ENCODE measurements around the gene TRMT1. TPM values are rescaled to one million over a fixed set of nuclear protein-coding genes. Genes with fewer than 3 reads are reported as not detected.

TRMT1 gene
- total RNA-seq, 1 donor from 2014 or later, result 74.7 TPM

- peaks cover 21% of the 10 kb centered on the region for H3K27me3 ChIP-seq (ENCODE audit: control insufficient read depth, insufficient read depth, low read length)
- TF ChIP-seq, protein P1, sequence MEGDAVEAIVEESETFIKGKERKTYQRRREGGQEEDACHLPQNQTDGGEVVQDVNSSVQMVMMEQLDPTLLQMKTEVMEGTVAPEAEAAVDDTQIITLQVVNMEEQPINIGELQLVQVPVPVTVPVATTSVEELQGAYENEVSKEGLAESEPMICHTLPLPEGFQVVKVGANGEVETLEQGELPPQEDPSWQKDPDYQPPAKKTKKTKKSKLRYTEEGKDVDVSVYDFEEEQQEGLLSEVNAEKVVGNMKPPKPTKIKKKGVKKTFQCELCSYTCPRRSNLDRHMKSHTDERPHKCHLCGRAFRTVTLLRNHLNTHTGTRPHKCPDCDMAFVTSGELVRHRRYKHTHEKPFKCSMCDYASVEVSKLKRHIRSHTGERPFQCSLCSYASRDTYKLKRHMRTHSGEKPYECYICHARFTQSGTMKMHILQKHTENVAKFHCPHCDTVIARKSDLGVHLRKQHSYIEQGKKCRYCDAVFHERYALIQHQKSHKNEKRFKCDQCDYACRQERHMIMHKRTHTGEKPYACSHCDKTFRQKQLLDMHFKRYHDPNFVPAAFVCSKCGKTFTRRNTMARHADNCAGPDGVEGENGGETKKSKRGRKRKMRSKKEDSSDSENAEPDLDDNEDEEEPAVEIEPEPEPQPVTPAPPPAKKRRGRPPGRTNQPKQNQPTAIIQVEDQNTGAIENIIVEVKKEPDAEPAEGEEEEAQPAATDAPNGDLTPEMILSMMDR (IDR thresholded peaks at IDR 0.05; ENCODE audit: insufficient read depth, low read length, poor library complexity, severe bottlenecking), result no peak
- peaks cover 1% of the 10 kb centered on the region for H3K36me3 ChIP-seq (ENCODE audit: control insufficient read depth, insufficient read depth, low read length)
- peak; percentile 58 for DNase-seq (ENCODE audit: low read depth)
- H3K4me3 ChIP-seq (ENCODE audit: low read depth, low read length), result no peak overlapping the region
These were observed 25.0 kb downstream of the TRMT1 start for GRCh38 chr19:13091400-13092157.

- no peak for DNase-seq (ENCODE audit: low read depth)
These were observed 25.9 kb downstream of the TRMT1 start for GRCh38 chr19:13090511-13091231.

GRCh38 chr19:13089857-13090507 lies 26.6 kb downstream of the TRMT1 start:
- no peak overlapping the region for H3K4me3 ChIP-seq (ENCODE audit: low read depth, low read length)
- H3K36me3 ChIP-seq (ENCODE audit: control insufficient read depth, insufficient read depth, low read length), result peaks cover 1% of the 10 kb centered on the region
- DNase-seq (ENCODE audit: low read depth), result no peak
- TF ChIP-seq, protein P1 (IDR thresholded peaks at IDR 0.05; ENCODE audit: insufficient read depth, low read length, poor library complexity, severe bottlenecking), result no peak
- H3K27me3 ChIP-seq (ENCODE audit: control insufficient read depth, insufficient read depth, low read length), result peaks cover 6% of the 10 kb centered on the region

More at GRCh38 chr19:13090511-13091231, 25.9 kb downstream of the TRMT1 start:
- TF ChIP-seq, protein P1 (IDR thresholded peaks at IDR 0.05; ENCODE audit: insufficient read depth, low read length, poor library complexity, severe bottlenecking), result no peak
- H3K36me3 ChIP-seq (ENCODE audit: control insufficient read depth, insufficient read depth, low read length), result peaks cover 1% of the 10 kb centered on the region
- H3K4me3 ChIP-seq (ENCODE audit: low read depth, low read length), result no peak overlapping the region
- peaks cover 12% of the 10 kb centered on the region for H3K27me3 ChIP-seq (ENCODE audit: control insufficient read depth, insufficient read depth, low read length)

DNA sequence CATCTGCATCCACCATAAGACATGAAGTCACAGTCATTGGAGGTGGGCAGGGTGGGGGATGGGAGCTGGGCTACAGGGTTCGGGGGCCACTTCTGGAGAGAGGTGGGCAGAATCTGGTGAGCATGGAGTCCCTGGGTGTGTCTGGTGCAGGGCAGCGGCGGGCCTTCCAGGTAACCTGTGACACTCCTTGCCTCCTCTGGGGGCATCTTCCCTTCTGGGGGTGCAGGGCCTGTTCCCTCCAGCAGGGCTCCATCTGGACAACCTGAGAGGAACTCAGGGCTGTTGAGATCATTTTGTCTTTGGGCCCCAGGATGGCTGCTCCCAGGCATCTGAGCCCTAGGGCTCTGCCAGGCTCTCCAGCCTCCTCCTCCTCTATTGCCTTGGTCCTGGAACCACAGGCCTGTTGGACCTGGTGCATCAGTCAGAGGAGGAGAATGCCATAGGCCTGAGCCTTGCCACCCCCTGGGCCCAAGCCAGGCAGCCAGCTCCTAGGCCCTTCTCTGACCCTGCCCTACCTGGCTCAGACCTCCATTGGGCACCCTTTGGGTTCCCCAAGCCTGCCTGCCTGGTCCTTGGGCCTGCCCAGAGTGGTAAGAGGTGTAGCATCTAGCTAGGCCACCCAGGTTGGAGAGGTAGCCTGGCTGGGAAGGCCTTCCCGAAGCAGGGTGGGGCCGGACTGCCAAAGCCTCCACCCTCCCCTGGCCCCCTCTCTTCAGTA lies 27.2 kb downstream of the TRMT1 start:
- H3K4me3 ChIP-seq (ENCODE audit: low read depth, low read length), result no peak overlapping the region
- H3K36me3 ChIP-seq (ENCODE audit: control insufficient read depth, insufficient read depth, low read length), result no peaks in the 10 kb centered on the region
- H3K27me3 ChIP-seq (ENCODE audit: control insufficient read depth, insufficient read depth, low read length), result peaks cover under 1% of the 10 kb centered on the region
- TF ChIP-seq, protein P1 (IDR thresholded peaks at IDR 0.05; ENCODE audit: insufficient read depth, low read length, poor library complexity, severe bottlenecking), result peak; percentile 45
- DNase-seq (ENCODE audit: low read depth), result no peak

DNA sequence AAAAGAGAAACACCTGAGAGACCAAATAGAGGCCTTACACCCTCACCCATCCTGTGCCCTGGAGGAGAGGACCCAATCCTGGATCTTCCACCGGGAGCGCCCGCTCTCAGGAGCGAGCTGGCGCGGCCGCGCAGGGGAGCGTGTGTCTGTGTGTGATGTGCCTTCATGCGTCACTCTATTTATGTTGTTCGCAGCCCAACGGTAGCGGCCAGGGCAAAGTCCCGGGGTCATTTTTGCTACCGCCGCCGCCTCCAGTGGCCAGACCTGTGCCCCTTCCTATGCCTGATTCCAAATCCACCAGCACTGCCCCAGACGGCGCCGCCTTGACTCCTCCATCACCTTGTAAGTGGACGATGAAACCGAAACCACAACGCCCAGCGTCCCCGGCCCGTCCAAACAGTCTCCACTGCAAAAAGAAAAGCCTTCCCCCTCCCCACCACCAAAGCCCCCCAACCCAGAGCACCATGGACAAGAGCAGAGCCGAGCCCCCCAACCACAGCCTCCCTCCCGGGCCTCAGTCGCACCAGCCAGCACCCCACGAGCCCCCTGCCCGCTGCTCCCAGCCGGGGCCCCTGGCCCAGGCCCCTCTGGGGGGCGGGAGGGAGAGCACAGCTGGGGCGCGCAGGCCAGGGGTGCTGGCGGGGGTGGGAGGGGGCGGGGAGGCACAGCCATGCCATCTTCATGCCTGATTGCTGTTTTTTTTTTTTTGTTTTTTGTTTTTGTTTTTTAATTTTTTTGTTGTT lies 28.6 kb downstream of the TRMT1 start:
- Histone ChIP-seq H3K4me3 (ENCODE audit: low read depth, low read length) (peak overlapping the region; percentile 20), H3K27me3 (ENCODE audit: control insufficient read depth, insufficient read depth, low read length) (no peaks in the 10 kb centered on the region), H3K36me3 (ENCODE audit: control insufficient read depth, insufficient read depth, low read length) (no peaks in the 10 kb centered on the region)
- DNase-seq (ENCODE audit: low read depth), result no peak
- TF ChIP-seq, protein P1 (IDR thresholded peaks at IDR 0.05; ENCODE audit: insufficient read depth, low read length, poor library complexity, severe bottlenecking), result no peak

Data from kidney epithelial cell (primary cell).